Loucy (cell line): ENCODE data around the gene MXRA5.

Experiments used
- CTCF ChIP-seq: fragments of 200-600 bp; sonication (generic); conservative IDR thresholded peaks from 2 replicates; pipeline ENCODE4 v1.5.1; 2014; ENCODE audit warnings: mild to moderate bottlenecking, antibody characterized with exemption, low read length
- EZH2phosphoT487 ChIP-seq: fragments of 200-600 bp; IDR thresholded peaks from 2 replicates; pipeline ENCODE4 v1.6.1; 2018; ENCODE audit warnings: antibody characterized with exemption, mild to moderate bottlenecking, moderate library complexity, borderline replicate concordance

DNA sequence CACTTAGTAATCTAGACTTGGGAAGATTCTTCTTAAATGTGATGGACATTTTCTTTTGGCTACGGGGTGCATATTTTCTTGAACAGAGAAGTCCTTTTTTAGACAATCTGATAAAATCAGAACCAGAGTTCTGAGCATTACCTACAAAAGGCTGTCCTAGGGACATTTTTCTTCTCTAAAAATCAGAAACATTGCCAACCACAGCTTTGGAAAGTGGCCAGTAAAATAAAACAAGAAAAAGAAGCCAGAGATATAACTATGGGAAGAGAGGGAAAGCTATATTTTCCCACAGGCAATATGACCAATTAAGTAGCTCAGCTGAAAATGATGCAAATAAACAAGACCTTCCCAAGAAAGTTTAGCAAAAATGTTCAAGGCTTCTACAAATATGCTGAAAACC, 55.9 kb downstream of the MXRA5 start:
- TF ChIP-seq CTCF (no peak), EZH2phosphoT487 (no peak)
